ENCODE results near the gene GALNT2.

DNA sequence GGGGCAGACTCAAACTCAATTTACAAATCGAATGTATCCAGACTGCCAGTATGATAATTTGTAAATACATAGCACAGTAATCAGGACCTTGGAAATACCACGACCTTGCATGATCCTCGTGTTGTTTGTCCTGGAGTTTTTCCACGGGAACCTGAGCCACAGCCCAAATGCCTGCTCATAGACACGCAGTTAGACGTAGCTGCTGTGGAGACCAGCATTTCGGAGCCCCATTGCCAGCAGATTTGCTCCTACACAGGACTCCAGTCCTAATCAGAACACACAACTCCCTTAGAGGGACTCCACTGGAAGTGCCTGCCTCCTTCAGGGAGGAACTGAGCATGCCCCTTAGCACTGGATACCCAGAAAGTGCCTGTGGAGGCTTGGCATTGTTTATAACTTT lies 163.2 kb downstream of the GALNT2 start:
- TF ChIP-seq, protein P1, sequence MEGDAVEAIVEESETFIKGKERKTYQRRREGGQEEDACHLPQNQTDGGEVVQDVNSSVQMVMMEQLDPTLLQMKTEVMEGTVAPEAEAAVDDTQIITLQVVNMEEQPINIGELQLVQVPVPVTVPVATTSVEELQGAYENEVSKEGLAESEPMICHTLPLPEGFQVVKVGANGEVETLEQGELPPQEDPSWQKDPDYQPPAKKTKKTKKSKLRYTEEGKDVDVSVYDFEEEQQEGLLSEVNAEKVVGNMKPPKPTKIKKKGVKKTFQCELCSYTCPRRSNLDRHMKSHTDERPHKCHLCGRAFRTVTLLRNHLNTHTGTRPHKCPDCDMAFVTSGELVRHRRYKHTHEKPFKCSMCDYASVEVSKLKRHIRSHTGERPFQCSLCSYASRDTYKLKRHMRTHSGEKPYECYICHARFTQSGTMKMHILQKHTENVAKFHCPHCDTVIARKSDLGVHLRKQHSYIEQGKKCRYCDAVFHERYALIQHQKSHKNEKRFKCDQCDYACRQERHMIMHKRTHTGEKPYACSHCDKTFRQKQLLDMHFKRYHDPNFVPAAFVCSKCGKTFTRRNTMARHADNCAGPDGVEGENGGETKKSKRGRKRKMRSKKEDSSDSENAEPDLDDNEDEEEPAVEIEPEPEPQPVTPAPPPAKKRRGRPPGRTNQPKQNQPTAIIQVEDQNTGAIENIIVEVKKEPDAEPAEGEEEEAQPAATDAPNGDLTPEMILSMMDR (conservative IDR thresholded peaks at IDR 0.05; ENCODE audit: low read depth, low read length) = no peak
- TF ChIP-seq MAZ (IDR thresholded peaks at IDR 0.05; ENCODE audit: borderline replicate concordance, low read depth, low read length) = no peak
- TF ChIP-seq RFX5 (IDR thresholded peaks at IDR 0.05; ENCODE audit: low read depth, low read length) = no peak
- TF ChIP-seq FOS (IDR thresholded peaks at IDR 0.05; ENCODE audit: low read depth, low read length) = no peak
- TF ChIP-seq SMC3 (IDR thresholded peaks at IDR 0.05; ENCODE audit: low read depth, low read length) = no peak
- no peak for TF ChIP-seq POLR2A (IDR thresholded peaks at IDR 0.05; ENCODE audit: low read depth, low read length)
- no peak for TF ChIP-seq CEBPB (IDR thresholded peaks at IDR 0.05; ENCODE audit: low read depth, low read length)

Measured in IMR-90 (cell line).